A673 (cell line): Measurements from ENCODE around the gene JCAD. TPM values are rescaled to one million over a fixed set of nuclear protein-coding genes. Genes with fewer than 3 reads are reported as not detected.

ENCODE experiments used
- BruUV-seq: library from RNA; stranded (reverse); fragments of 400-500 nt; replicated peaks from 2 replicates; lab custom pipeline; 2021; lab: Mats Ljungman, UMichigan
- CTCF ChIA-PET: fragments of 300-600 bp; sonication (Branson Sonifier 250); formaldehyde crosslinking; loops from one replicate; lab custom pipeline; 2022; ENCODE audit warnings: antibody characterized with exemption; lab: Charles Lee
- POLR2A ChIA-PET: fragments of 300-600 bp; sonication (Branson Sonifier 250); formaldehyde crosslinking; loops from one replicate; lab custom pipeline; 2022; ENCODE audit warnings: antibody characterized with exemption; ENCODE audit not compliant: low non-redundant PET; lab: Charles Lee
- DNase-seq: peaks from one replicate; pipeline ENCODE4 v3.0.0-alpha.2; 2015; ENCODE audit warnings: low spot score
- H3K27ac ChIP-seq: fragments of 200-600 bp; sonication (generic); 2 replicates; pipeline ENCODE4 v1.5.1; 2016; ENCODE audit warnings: mixed run types, low read depth, mild to moderate bottlenecking, mixed read lengths, antibody characterized with exemption, low read length; ENCODE audit not compliant: poor library complexity, severe bottlenecking
- H3K27me3 ChIP-seq: fragments of 200-600 bp; sonication (generic); replicated peaks from 2 replicates; pipeline ENCODE4 v1.6.1; 2017; ENCODE audit warnings: mixed run types, low read depth, mild to moderate bottlenecking, mixed read lengths, antibody characterized with exemption, low read length; ENCODE audit not compliant: insufficient read depth, poor library complexity
- H3K36me3 ChIP-seq: fragments of 200-600 bp; sonication (generic); 2 replicates; pipeline ENCODE4 v1.6.1; 2016; ENCODE audit warnings: mixed run types, mild to moderate bottlenecking, mixed read lengths, antibody characterized with exemption, low read length; ENCODE audit not compliant: insufficient read depth, poor library complexity, severe bottlenecking
- H3K4me1 ChIP-seq: fragments of 200-600 bp; sonication (generic); 2 replicates; pipeline ENCODE4 v1.6.1; 2017; ENCODE audit warnings: mixed run types, mild to moderate bottlenecking, mixed read lengths, antibody characterized with exemption, low read length; ENCODE audit not compliant: insufficient read depth, poor library complexity, severe bottlenecking
- H3K4me3 ChIP-seq: fragments of 200-600 bp; sonication (generic); 2 replicates; pipeline ENCODE4 v1.5.1; 2016; ENCODE audit warnings: low read depth, mixed run types, mild to moderate bottlenecking, mixed read lengths, low read length; ENCODE audit not compliant: poor library complexity, severe bottlenecking
- H3K9me3 ChIP-seq: fragments of 200-600 bp; sonication (generic); 2 replicates; pipeline ENCODE4 v1.6.1; 2016; ENCODE audit warnings: mixed run types, low read depth, mild to moderate bottlenecking, mixed read lengths, antibody characterized with exemption, low read length; ENCODE audit not compliant: poor library complexity, severe bottlenecking
- EZH2 ChIP-seq: fragments of 200-600 bp; sonication (generic); IDR thresholded peaks from 2 replicates; pipeline ENCODE4 v1.6.1; 2017; ENCODE audit warnings: borderline replicate concordance, low read depth, mild to moderate bottlenecking, mixed read lengths, antibody characterized with exemption, low read length; ENCODE audit not compliant: poor library complexity, severe bottlenecking
- intact Hi-C: fragments of 100-400 bp; cut with micrococcal nuclease; formaldehyde crosslinking; loops from one replicate; pipeline ENCODE4 v1.10.0; 2022; ENCODE audit not compliant: unreplicated experiment
- total RNA-seq: library from RNA; stranded (reverse); gene quantifications from 2 replicates; pipeline ENCODE4 v1.2.3, GENCODE V29; 2021
- TF ChIP-seq, protein P1 (sequence below): fragments of 300-800, 200-600 bp; sonication (generic); conservative IDR thresholded peaks from 2 replicates; pipeline ENCODE4 v1.5.1; 2017; ENCODE audit warnings: low read depth, mild to moderate bottlenecking, antibody characterized with exemption, low read length, moderate library complexity, mixed read lengths

Gene JCAD
- total RNA-seq, 1 experiment from 2014 or later: 65.8 TPM

GRCh38 chr10:30041196-30042105 lies 17.9 kb downstream of the JCAD start:
- intact Hi-C loops: no loop called here
- ChIA-PET POLR2A (no interaction called here), CTCF (interaction anchor here (0.6 kb wide), 2 partner anchors 43 to 199 kb away, joined by 3 read pairs; no protein-coding TSS in a partner anchor)
- H3K27me3 ChIP-seq: no peaks in the 10 kb centered on the region
- no TSS peak for BruUV-seq
- H3K4me3 ChIP-seq: no peak overlapping the region
- peak overlapping the region; percentile 54 for H3K27ac ChIP-seq
- no peak for TF ChIP-seq EZH2
- TF ChIP-seq, protein P1, sequence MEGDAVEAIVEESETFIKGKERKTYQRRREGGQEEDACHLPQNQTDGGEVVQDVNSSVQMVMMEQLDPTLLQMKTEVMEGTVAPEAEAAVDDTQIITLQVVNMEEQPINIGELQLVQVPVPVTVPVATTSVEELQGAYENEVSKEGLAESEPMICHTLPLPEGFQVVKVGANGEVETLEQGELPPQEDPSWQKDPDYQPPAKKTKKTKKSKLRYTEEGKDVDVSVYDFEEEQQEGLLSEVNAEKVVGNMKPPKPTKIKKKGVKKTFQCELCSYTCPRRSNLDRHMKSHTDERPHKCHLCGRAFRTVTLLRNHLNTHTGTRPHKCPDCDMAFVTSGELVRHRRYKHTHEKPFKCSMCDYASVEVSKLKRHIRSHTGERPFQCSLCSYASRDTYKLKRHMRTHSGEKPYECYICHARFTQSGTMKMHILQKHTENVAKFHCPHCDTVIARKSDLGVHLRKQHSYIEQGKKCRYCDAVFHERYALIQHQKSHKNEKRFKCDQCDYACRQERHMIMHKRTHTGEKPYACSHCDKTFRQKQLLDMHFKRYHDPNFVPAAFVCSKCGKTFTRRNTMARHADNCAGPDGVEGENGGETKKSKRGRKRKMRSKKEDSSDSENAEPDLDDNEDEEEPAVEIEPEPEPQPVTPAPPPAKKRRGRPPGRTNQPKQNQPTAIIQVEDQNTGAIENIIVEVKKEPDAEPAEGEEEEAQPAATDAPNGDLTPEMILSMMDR: no peak
- peak; percentile 74 for DNase-seq
- H3K36me3 ChIP-seq: peaks cover 72% of the 10 kb centered on the region
- H3K9me3 ChIP-seq: no peaks in the 10 kb centered on the region
- peaks cover 41% of the 10 kb centered on the region for H3K4me1 ChIP-seq

DNA sequence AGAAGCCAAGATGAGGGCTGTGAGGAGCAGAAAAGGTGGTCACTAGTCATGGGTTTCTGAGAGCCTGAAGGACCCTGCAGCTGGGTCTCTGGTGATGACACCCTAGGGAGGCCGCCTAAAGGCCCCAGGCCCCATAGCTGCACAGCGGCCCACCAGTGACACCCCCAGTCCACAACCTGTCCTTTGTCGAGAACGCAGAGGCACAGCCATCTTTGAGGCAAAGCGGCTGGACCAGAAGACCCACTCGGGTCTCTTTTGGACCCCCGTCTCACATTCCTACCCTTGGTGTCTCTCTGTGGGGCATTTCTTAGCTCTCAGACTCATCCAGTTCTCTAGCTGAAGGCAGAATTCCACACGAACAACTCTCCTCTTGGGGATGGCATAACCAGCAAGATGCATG lies 18.8 kb downstream of the JCAD start:
- Histone ChIP-seq H3K4me1 (peaks cover 41% of the 10 kb centered on the region), H3K27me3 (no peaks in the 10 kb centered on the region), H3K36me3 (peaks cover 67% of the 10 kb centered on the region), H3K4me3 (no peak overlapping the region), H3K9me3 (no peaks in the 10 kb centered on the region), H3K27ac (peak overlapping the region; percentile 54)
- CTCF ChIA-PET: no interaction called here
- no peak for DNase-seq
- POLR2A ChIA-PET: no interaction called here
- TF ChIP-seq, protein P1: no peak
- no peak for TF ChIP-seq EZH2
- intact Hi-C loops: no loop called here
- BruUV-seq: no TSS peak

DNA sequence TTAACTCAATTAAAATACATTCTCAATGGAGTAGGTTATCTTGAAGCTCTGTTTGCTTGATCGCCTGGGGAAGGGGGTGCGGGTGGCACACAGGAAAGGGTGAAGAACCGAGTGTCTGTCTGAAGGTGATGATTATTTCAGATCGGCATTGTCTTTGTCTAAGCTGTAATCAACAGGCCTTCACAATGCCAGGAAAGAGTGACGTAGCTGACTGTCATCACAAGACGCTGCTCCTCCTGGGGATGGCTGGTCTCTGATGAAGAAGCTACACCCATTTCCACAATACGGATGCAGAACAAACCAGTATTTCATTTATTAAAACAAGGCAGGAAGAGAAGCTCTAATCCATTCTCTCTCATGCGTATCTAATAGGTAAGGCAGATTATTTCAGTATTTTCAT lies 19.4 kb downstream of the JCAD start:
- Histone ChIP-seq H3K27me3 (no peaks in the 10 kb centered on the region), H3K9me3 (no peaks in the 10 kb centered on the region), H3K4me1 (peaks cover 41% of the 10 kb centered on the region), H3K27ac (no peak overlapping the region), H3K36me3 (peaks cover 67% of the 10 kb centered on the region), H3K4me3 (no peak overlapping the region)
- TF ChIP-seq, protein P1: no peak
- no peak for TF ChIP-seq EZH2
- POLR2A ChIA-PET: no interaction called here
- intact Hi-C loops: no loop called here
- no TSS peak for BruUV-seq
- CTCF ChIA-PET: no interaction called here
- DNase-seq: no peak
